Dendritic cell treated with granulocyte-macrophage colony-stimulating factor and Interleukin-4, amounts not matched to agents 40 ng/mL and 50 ng/mL, for 4 days (primary cell): ENCODE data around the gene DIS3L.
"Not testable (repeated sequence)": the region's sequence is repeated elsewhere in the genome, so short reads cannot be mapped to it uniquely, and the experiment has no call there.

ENCODE experiments used
- H3K27ac Mint-ChIP-seq: one replicate; pipeline ENCODE4 v1.8.0; 2022; ENCODE audit warnings: mild to moderate bottlenecking, mixed read lengths
- H3K27me3 Mint-ChIP-seq: one replicate; pipeline ENCODE4 v1.8.0; 2022; ENCODE audit warnings: mild to moderate bottlenecking, mixed read lengths
- H3K36me3 Mint-ChIP-seq: one replicate; pipeline ENCODE4 v1.8.0; 2022; ENCODE audit warnings: low read depth, mixed read lengths
- H3K4me1 Mint-ChIP-seq: one replicate; pipeline ENCODE4 v1.8.0; 2022; ENCODE audit warnings: low read depth, mixed read lengths
- H3K4me3 Mint-ChIP-seq: one replicate; pipeline ENCODE4 v1.8.0; 2022; ENCODE audit warnings: mild to moderate bottlenecking, moderate library complexity, mixed read lengths
- H3K9me3 Mint-ChIP-seq: one replicate; pipeline ENCODE4 v1.8.0; 2022; ENCODE audit warnings: mixed read lengths
- intact Hi-C: fragments of 100-400 bp; cut with micrococcal nuclease; formaldehyde crosslinking; loops from one replicate; pipeline ENCODE4 v1.15.0; 2022

The DIS3L gene

GRCh38 chr15:66308531-66308930 is 15.2 kb downstream of the DIS3L start:
- no peak overlapping the region for H3K4me3 Mint-ChIP-seq
- intact Hi-C loops: no loop called here

DNA sequence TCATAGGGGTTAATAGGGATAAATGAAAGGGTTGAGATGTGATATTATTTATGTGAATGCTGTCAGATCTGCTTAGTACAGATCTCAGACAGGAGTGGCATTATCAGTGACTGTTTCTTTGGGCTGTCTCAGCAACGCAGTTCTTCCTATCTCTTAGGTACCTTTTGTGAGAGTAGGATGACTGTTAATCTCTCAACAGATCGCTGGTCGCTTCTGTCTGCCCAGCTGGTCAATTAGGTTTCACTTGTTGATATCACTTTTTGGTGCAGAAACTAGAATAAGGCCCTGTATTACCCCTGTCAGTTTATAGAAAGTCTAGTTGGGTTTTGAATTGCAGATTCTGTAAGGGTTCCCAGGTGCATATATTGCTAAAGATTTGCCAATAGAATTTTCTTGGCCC is 16.5 kb downstream of the DIS3L start:
- intact Hi-C loops: no loop called here
- no peak overlapping the region for H3K4me3 Mint-ChIP-seq
- no peaks in the 10 kb centered on the region for H3K9me3 Mint-ChIP-seq
- no peaks in the 10 kb centered on the region for H3K27me3 Mint-ChIP-seq
- H3K27ac Mint-ChIP-seq: no peak overlapping the region
- peaks cover 58% of the 10 kb centered on the region for H3K36me3 Mint-ChIP-seq
- H3K4me1 Mint-ChIP-seq: no peaks in the 10 kb centered on the region

More at GRCh38 chr15:66308531-66308930, 15.2 kb downstream of the DIS3L start:
- Mint-ChIP-seq H3K36me3 (peaks cover 63% of the 10 kb centered on the region), H3K27ac (no peak overlapping the region), H3K4me1 (no peaks in the 10 kb centered on the region), H3K27me3 (no peaks in the 10 kb centered on the region), H3K9me3 (no peaks in the 10 kb centered on the region)

DNA sequence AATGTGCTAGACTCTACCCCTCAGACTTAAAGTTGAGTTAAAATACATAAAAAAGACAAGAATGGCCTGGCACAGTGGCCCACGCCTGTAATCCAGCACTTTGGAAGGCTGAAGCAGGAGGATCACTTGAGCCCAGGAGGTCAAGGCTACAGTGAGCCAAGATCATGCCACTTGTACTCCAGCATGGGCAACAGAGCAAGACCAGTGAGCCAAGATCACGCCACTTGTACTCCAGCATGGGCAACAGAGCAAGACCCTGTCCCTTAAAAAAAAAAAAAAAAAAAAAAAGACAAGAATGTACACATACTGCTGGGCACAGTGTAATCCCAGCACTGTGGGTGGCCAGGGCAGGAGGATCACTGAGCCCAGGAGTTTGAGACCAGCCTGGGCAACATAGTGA is 17.4 kb downstream of the DIS3L start:
- no peak overlapping the region for H3K4me3 Mint-ChIP-seq
- peaks cover 66% of the 10 kb centered on the region for H3K36me3 Mint-ChIP-seq
- no peaks in the 10 kb centered on the region for H3K4me1 Mint-ChIP-seq
- intact Hi-C loops: no loop called here
- H3K9me3 Mint-ChIP-seq: no peaks in the 10 kb centered on the region
- H3K27ac Mint-ChIP-seq: no peak overlapping the region
- no peaks in the 10 kb centered on the region for H3K27me3 Mint-ChIP-seq

GRCh38 chr15:66312144-66312543 is 18.8 kb downstream of the DIS3L start:
- H3K9me3 Mint-ChIP-seq: no peaks in the 10 kb centered on the region
- H3K36me3 Mint-ChIP-seq: peaks cover 80% of the 10 kb centered on the region
- no peaks in the 10 kb centered on the region for H3K4me1 Mint-ChIP-seq
- no peaks in the 10 kb centered on the region for H3K27me3 Mint-ChIP-seq
- H3K27ac Mint-ChIP-seq: no peak overlapping the region
- H3K4me3 Mint-ChIP-seq: no peak overlapping the region
- intact Hi-C loops: no loop called here

GRCh38 chr15:66323312-66323928 is 30.1 kb downstream of the DIS3L start:
- H3K36me3 Mint-ChIP-seq: peaks cover 89% of the 10 kb centered on the region
- no peaks in the 10 kb centered on the region for H3K4me1 Mint-ChIP-seq
- no peak overlapping the region for H3K4me3 Mint-ChIP-seq
- no peaks in the 10 kb centered on the region for H3K9me3 Mint-ChIP-seq
- H3K27ac Mint-ChIP-seq: no peak overlapping the region
- intact Hi-C loops: no loop called here
- no peaks in the 10 kb centered on the region for H3K27me3 Mint-ChIP-seq

DNA sequence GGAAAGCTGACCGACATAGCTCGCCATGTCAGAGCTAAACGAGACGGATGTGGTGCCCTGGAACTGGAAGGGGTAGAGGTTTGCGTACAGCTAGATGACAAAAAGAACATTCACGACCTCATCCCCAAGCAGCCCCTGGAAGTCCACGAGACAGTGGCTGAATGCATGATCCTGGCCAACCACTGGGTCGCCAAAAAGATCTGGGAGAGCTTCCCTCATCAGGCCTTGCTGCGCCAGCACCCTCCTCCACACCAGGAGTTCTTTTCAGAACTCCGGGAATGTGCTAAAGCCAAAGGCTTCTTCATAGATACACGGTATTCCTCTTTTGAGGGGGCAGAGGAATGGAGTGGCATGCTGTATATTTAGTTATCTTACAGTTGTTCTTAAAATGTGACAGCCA is 32.7 kb downstream of the DIS3L start:
- Mint-ChIP-seq H3K4me1 (no peaks in the 10 kb centered on the region), H3K36me3 (peaks cover 86% of the 10 kb centered on the region)
- intact Hi-C loops: no loop called here

GRCh38 chr15:66327736-66328135 is 34.4 kb downstream of the DIS3L start:
- intact Hi-C loops: no loop called here
- H3K4me3 Mint-ChIP-seq: no peak overlapping the region
- no peak overlapping the region for H3K27ac Mint-ChIP-seq
- H3K9me3 Mint-ChIP-seq: no peaks in the 10 kb centered on the region
- no peaks in the 10 kb centered on the region for H3K27me3 Mint-ChIP-seq
- H3K4me1 Mint-ChIP-seq: no peaks in the 10 kb centered on the region
- peaks cover 88% of the 10 kb centered on the region for H3K36me3 Mint-ChIP-seq

More for the DNA sequence above, 32.7 kb downstream of the DIS3L start:
- Mint-ChIP-seq H3K9me3 (no peaks in the 10 kb centered on the region), H3K4me3 (no peak overlapping the region), H3K27ac (no peak overlapping the region), H3K27me3 (no peaks in the 10 kb centered on the region)

GRCh38 chr15:66328771-66329170 is 35.4 kb downstream of the DIS3L start:
- Mint-ChIP-seq H3K27me3 (no peaks in the 10 kb centered on the region), H3K36me3 (peaks cover 88% of the 10 kb centered on the region), H3K4me1 (no peaks in the 10 kb centered on the region), H3K4me3 (no peak overlapping the region), H3K9me3 (no peaks in the 10 kb centered on the region), H3K27ac (no peak overlapping the region)
- intact Hi-C loops: no loop called here

GRCh38 chr15:66348530-66348929 is 55.2 kb downstream of the DIS3L start:
- intact Hi-C loops, H3K4me1 Mint-ChIP-seq, H3K27me3 Mint-ChIP-seq, H3K27ac Mint-ChIP-seq, H3K9me3 Mint-ChIP-seq, H3K4me3 Mint-ChIP-seq: not testable (repeated sequence)
- H3K36me3 Mint-ChIP-seq: peaks cover 35% of the 10 kb centered on the region

DNA sequence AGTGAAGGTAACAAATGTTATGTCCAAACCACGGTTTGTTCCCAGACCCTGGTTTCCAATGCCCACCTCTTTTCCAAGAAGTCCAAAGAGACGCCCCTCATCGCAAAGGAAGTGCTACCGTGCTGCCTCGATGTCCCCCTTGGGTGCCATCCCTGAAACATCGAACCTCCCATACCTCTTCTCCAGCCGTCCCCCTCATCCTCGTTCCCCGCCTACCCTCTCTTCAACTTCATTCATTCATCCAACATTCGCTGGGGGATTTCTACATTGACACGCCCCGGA is 62.6 kb downstream of the DIS3L start:
- H3K27me3 Mint-ChIP-seq: no peaks in the 10 kb centered on the region
- no peaks in the 10 kb centered on the region for H3K9me3 Mint-ChIP-seq
- peaks cover 25% of the 10 kb centered on the region for H3K4me1 Mint-ChIP-seq
- H3K36me3 Mint-ChIP-seq: peaks cover 23% of the 10 kb centered on the region
- peak overlapping the region; percentile 93 for H3K4me3 Mint-ChIP-seq
- peak overlapping the region; percentile 92 for H3K27ac Mint-ChIP-seq
- intact Hi-C loops: loop anchor here (1.0 kb wide), 2 partner anchors 30 to 141 kb away; partner anchors contain the start of genes MAP2K1 and SNAPC5

- no peaks in the 10 kb centered on the region for H3K9me3 Mint-ChIP-seq
- H3K27ac Mint-ChIP-seq: peak within 1 kb of the TSS; percentile 92
- H3K27me3 Mint-ChIP-seq: no peaks in the 10 kb centered on the region
- intact Hi-C loops: loop anchor here (1.0 kb wide), 2 partner anchors 30 to 141 kb away; partner anchors contain the start of genes MAP2K1 and SNAPC5
- peaks cover 27% of the 10 kb centered on the region for H3K4me1 Mint-ChIP-seq
- peaks cover 23% of the 10 kb centered on the region for H3K36me3 Mint-ChIP-seq
- peak within 1 kb of the TSS; percentile 93 for H3K4me3 Mint-ChIP-seq
Measured at GRCh38 chr15:66356359-66357236, 63.2 kb downstream of the DIS3L start, which contains the start of gene TIPIN. Gene TIPIN (minus strand): TSS chr15:66356685. CDS start chr15:66352947, 3,738 bp downstream.

- Mint-ChIP-seq H3K4me1 (peaks cover 32% of the 10 kb centered on the region), H3K9me3 (no peaks in the 10 kb centered on the region), H3K27ac (no peak overlapping the region), H3K36me3 (peaks cover 11% of the 10 kb centered on the region), H3K4me3 (no peak overlapping the region), H3K27me3 (no peaks in the 10 kb centered on the region)
- intact Hi-C loops: no loop called here
Measured at GRCh38 chr15:66359740-66360139, 66.4 kb downstream of the DIS3L start.

DNA sequence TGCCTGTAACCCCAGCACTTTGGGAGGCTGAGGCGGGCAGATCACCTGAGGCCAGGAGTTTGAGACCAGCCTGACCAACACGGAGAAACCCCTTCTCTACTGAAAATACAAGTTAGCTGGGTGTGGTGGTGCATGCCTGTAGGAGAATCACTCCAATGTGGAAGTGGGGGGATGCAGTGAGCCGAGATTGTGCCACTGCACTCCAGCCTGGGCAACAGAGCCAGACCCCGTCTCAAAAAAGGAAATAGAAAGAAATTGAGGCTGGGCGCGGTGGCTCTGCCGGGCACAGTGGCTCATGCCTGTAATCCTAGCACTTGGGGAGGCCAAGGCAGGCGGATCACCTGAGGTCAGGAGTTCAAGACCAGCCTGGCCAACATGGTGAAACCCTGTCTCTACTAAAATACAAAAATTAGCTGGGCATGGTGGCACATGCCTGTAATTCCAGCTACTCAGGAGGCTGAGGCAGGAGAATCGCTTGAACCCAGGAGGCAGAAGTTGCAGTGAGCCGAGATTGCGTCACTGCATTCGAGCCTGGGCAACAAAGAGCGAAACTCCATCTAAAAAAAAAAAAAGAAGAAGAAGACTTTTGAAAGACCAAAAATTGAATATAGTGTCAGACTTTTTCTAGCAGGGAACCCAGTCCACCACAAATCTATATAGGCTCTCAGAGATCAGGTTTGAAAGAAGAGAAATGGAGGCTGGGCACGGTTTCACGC is 68.5 kb downstream of the DIS3L start:
- H3K36me3 Mint-ChIP-seq, H3K9me3 Mint-ChIP-seq, H3K4me3 Mint-ChIP-seq, intact Hi-C loops, H3K27me3 Mint-ChIP-seq: not testable (repeated sequence)
- Mint-ChIP-seq H3K27ac (peak overlapping the region; percentile 77), H3K4me1 (peaks cover 20% of the 10 kb centered on the region)

DNA sequence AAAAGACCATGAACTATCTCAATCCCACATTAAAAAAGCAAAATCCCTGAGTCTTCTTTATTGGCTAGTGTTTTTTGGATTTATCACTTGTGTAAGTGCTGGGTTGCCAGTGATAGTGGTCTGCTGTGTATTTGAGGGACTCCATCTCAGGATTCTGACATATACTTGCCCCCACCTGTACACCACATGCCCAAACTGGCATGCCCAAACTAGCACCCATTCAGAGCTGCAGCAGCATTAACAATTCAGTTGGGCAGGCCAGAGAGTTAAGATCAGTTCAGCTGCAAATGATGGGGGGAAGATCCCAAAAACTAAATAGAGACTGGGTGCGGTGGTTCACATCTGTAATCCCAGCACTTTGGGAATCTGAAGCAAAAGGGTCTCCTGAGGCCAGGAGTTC is 69.4 kb downstream of the DIS3L start:
- Mint-ChIP-seq H3K36me3 (no peaks in the 10 kb centered on the region), H3K27me3 (no peaks in the 10 kb centered on the region), H3K4me1 (peaks cover 14% of the 10 kb centered on the region), H3K27ac (peak overlapping the region; percentile 77), H3K9me3 (no peaks in the 10 kb centered on the region), H3K4me3 (no peak overlapping the region)
- intact Hi-C loops: no loop called here
